Measurements from ENCODE around the gene BPIFB1. TPM values are rescaled to one million over a fixed set of nuclear protein-coding genes. Genes with fewer than 3 reads are reported as not detected.

The BPIFB1 gene
- total RNA-seq, 1 experiment from 2014 or later, result not detected

GRCh38 chr20:33312583-33312982, 29.6 kb downstream of the BPIFB1 start (continued):
- TF ChIP-seq ZNF512 (CRISPR knock-in tag; IDR thresholded peaks at IDR 0.05; ENCODE audit: borderline replicate concordance), result no peak
- no peak for TF ChIP-seq NR3C1 (CRISPR knock-in tag; conservative IDR thresholded peaks at IDR 0.05; ENCODE audit: low read depth)
- TF ChIP-seq NR2C2 (CRISPR knock-in tag; IDR thresholded peaks at IDR 0.05), result no peak
- TF ChIP-seq PRDM15 (CRISPR knock-in tag; IDR thresholded peaks at IDR 0.05), result no peak
- no peak for TF ChIP-seq TP53 (CRISPR knock-in tag; IDR thresholded peaks at IDR 0.05)

- ATAC-seq (no peak), DNase-seq (ENCODE audit: low spot score) (no peak)
- Mint-ChIP-seq H3K9me3 (peaks cover under 1% of the 10 kb centered on the region), H3K4me1 (no peaks in the 10 kb centered on the region), H3K4me3 (no peak overlapping the region), H3K36me3 (no peaks in the 10 kb centered on the region), H3K27me3 (ENCODE audit: low read depth) (no peaks in the 10 kb centered on the region; the same call in 1 of the 2 replicates), H3K27ac (no peak overlapping the region)
- TF ChIP-seq KAT7 (CRISPR knock-in tag; IDR thresholded peaks at IDR 0.05; ENCODE audit: borderline replicate concordance) (no peak), ZNF671 (CRISPR knock-in tag; IDR thresholded peaks at IDR 0.05) (no peak), CREB1 (CRISPR knock-in tag; IDR thresholded peaks at IDR 0.05) (no peak), ZNF423 (CRISPR knock-in tag; IDR thresholded peaks at IDR 0.05) (no peak), ZSCAN18 (CRISPR knock-in tag; IDR thresholded peaks at IDR 0.05) (no peak), ZNF416 (CRISPR knock-in tag; IDR thresholded peaks at IDR 0.05) (no peak), NR3C1 (CRISPR knock-in tag; conservative IDR thresholded peaks at IDR 0.05; ENCODE audit: low read depth) (no peak), FOXJ3 (CRISPR knock-in tag; IDR thresholded peaks at IDR 0.05; ENCODE audit: borderline replicate concordance) (no peak), IRF1 (CRISPR knock-in tag; IDR thresholded peaks at IDR 0.05) (no peak), USF1 (CRISPR knock-in tag; IDR thresholded peaks at IDR 0.05) (no peak), TEAD4 (CRISPR knock-in tag; IDR thresholded peaks at IDR 0.05) (no peak), RELA (CRISPR knock-in tag; IDR thresholded peaks at IDR 0.05; ENCODE audit: borderline replicate concordance) (no peak), CREM (CRISPR knock-in tag; IDR thresholded peaks at IDR 0.05) (no peak), STAT6 (CRISPR knock-in tag; conservative IDR thresholded peaks at IDR 0.05; ENCODE audit: low read depth) (no peak), HMGA2 (CRISPR knock-in tag; IDR thresholded peaks at IDR 0.05) (no peak), ZNF317 (CRISPR knock-in tag; IDR thresholded peaks at IDR 0.05; ENCODE audit: borderline replicate concordance, low read depth) (no peak), ZNF512 (CRISPR knock-in tag; IDR thresholded peaks at IDR 0.05; ENCODE audit: borderline replicate concordance) (no peak)
- ChIA-PET POLR2A (interaction anchor here (0.6 kb wide), 1 partner anchor 18 kb away, joined by 3 read pairs; no protein-coding TSS in a partner anchor), CTCF (interaction anchor here (1.9 kb wide), 1 partner anchor 15 kb away, joined by 5 read pairs; no protein-coding TSS in a partner anchor)
These were observed 30.8 kb downstream of the BPIFB1 start for GRCh38 chr20:33313686-33314314.
